ENCODE data around the gene ZC3H11A.

- TF ChIP-seq EP300 (IDR thresholded peaks at IDR 0.05) (no peak), CTCF (IDR thresholded peaks at IDR 0.05) (no peak), POLR2A (IDR thresholded peaks at IDR 0.05) (no peak), POLR2AphosphoS5 (IDR thresholded peaks at IDR 0.05) (no peak)
Measured at GRCh38 chr1:203789966-203790365, 5.5 kb upstream of the ZC3H11A start.
